GM12873 (cell line): Measurements from ENCODE around the gene TMEM126A.

Source experiments
- CTCF ChIP-seq: IDR thresholded peaks from 2 replicates; pipeline ENCODE4 v1.5.1; 2012; ENCODE audit warnings: low read depth, mild to moderate bottlenecking, moderate library complexity, low read length, control low read depth; ENCODE audit not compliant: insufficient read depth; ENCODE audit errors: missing control alignments

TMEM126A gene

GRCh38 chr11:85647604-85648299 is at the start of gene TMEM126A:
TSS of gene TMEM126A (plus strand) at chr11:85647967. CDS start at chr11:85650256, 2,289 bp downstream.
- no peak for TF ChIP-seq CTCF

GRCh38 chr11:85599083-85599482 is 48.7 kb upstream of the TMEM126A start:
- no peak for TF ChIP-seq CTCF

- TF ChIP-seq CTCF = no peak
Measured at GRCh38 chr11:85602526-85603213, 45.1 kb upstream of the TMEM126A start.

- no peak for TF ChIP-seq CTCF
Measured at GRCh38 chr11:85603220-85603619, 44.5 kb upstream of the TMEM126A start.

GRCh38 chr11:85619499-85619898 is 28.3 kb upstream of the TMEM126A start:
- TF ChIP-seq CTCF = no peak

- no peak for TF ChIP-seq CTCF
Measured at GRCh38 chr11:85620256-85620655, 27.5 kb upstream of the TMEM126A start.

GRCh38 chr11:85626496-85626895 is 21.3 kb upstream of the TMEM126A start:
- TF ChIP-seq CTCF = no peak
